Right kidney (tissue), 1 donor: Measurements from ENCODE around the gene MAEA.

Experiments
- DNase-seq: peaks from one replicate; pipeline ENCODE4 v3.0.0-alpha.2; 2016

MAEA gene

DNA sequence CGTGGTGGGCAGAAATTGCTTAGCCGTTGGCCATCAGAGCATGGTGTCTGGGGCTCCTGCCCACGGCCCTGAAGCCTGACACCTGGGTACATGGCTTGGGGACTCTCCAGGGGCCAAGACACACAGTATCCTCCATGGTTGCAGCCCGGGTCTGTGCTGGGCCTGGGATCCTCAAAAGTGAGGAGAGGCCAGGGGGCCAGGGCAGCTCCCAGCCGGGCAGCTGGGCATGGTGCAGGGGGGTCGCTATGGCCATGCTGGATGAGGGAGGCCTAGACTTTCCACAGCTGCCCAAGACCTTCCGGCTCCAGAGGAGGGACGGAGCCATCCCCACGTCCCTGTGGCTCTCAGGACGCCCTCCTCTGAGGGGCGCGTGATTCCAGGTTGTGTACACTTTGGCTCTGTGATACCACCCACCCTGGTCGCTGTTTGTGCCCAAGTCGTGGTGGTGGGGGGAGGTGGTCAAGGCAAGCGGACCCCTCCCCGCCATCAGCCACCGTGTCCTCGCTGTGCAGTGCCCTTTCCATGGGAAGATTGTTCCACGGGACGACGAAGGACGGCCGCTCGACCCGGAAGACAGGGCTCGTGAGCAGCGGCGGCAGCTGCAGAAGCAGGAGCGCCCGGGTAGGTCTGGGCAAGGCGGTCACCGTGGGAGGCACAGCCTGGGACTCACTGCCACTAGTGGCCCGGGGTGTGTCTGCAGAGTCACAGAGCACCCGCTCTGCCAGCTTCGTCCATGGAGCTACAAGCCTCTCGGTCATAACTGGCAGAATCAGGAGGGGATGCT lies 90.9 kb downstream of the MAEA start:
- no peak for DNase-seq

DNA sequence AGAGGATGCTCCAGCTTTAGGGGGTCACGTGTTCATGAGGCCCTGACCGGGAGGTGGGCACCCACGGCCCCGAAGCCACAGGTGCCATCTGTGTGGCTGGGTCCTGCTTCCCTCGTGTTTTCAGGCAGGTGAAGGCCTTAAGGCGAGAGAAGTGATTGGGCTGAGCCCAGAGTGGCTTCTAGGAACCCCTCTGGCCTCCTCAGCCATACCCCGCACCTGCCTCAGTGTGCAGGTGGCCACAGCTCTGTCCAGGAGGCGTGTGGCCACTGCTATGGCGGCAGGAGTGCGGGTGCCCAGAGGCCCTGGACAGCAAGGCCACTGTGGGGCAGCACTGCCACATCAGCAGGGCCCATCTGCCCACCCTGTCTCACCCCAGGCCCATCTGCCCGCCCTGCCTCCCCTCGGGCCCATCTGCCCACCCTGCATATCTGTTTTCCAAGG lies 91.5 kb downstream of the MAEA start:
- no peak for DNase-seq

DNA sequence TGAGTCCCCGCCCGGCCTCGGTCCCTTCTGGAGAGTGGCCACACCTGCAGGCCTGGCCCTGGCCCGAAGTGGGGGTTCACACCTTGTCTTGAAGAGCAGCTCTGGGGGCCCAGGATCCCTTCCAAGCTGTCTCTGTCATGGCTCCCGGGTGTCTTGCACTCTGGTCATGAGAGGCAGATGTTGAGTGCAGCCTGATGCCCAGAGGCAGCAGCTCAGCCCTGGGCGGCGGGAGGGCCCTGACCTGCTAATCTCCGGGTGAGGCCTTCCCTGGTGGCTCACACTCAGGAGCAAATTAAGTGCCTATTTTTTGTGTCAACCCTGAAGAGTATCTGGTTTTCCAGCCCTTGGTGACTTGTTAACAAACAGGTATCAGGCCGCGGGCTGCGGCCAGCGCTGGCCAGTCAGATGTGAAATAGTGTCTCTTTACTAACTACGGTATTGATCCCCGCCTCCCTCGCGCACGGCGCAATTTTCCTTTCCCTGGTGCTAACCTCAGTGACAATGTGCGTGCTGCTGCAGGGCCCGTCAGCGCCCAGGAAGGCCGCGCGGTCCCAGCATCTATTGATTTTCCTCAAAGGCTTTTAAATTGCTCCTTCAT lies 92.4 kb downstream of the MAEA start:
- DNase-seq, result no peak

DNA sequence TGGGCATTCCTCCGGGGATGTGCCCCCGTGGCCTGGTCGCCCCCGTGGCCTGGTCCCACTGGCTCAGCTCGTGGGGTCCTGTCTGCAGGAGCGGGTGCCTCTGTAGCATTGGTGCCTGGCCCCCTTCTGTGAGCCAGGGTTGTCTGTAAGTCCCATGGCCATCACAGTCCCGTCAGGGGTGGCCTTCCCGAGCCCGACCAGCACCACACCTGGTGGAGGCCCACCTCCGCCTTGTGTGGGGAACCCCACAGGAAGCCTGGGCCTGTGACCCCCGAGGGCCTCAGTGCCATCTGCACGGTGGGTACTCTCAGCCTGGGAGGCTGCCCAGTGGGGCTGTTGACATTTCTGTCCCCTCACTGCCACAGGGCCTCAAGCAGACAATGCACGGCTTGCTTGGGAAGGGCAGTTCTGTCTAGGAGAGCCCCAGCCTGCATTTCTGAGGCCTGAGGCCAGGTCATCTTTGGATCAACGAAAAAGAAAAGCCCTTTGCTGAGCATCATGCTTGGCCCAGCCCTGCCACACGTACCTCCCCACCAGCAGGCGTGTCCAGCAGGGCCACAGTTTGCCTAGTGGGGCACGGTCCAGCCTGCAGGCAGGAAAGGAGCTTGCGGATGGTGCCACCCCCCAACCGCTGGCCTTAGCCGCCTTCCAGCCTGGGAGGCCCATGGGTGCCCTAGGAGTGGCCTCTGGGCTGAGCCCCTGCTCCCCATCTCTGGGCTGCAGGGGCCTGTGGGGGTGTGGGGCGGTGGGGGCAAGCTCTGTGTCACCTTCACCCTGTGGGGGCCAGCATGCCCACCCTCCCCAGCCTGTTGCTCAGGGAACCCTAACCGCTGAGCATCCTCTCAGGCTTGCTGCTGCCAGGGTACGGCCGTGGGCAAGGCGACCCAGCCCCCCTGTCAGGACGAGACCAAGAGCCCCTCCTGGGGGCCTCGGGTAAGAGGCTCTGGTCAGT lies 93.4 kb downstream of the MAEA start:
- no peak for DNase-seq

DNA sequence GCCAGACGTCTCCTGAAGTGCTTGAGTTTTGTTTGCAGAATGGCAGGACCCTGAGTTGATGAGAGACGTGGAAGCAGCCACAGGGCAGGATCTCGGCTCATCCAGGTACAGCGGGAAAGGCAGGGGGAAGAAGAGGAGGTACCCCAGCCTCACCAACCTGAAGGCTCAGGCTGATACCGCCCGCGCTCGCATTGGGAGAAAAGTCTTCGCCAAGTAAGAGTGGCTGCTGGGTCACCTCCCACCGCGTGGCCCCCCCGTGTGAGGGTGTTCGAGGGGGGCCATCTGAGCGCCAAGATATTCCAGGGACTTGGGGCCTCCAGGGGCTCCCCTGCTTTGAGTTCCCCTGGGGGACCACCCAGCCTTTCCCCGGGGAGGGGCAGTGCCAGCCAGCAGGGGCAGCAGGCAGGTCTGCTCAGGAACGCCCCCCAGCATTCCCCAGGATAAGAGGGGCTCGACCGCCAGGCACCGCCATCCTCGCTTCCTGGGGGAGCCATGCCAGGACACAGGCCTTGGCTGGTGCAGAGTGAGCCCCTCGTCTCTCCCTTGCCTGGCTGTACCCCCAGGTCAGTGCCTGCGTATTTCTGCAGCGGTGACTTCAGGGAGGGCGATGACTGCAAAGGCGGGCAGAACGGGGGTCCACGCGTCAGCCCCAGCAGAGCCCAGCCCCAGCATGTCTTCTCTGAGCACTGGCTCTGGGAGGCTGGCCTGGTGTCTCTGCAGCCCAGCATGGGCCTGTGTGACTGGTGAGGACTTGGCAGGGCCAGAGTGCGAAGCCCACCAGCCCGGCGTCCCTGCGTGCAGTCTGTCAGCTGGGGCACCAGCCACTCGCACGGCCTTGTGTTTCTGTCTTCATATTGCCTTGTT lies 94.3 kb downstream of the MAEA start:
- no peak for DNase-seq

DNA sequence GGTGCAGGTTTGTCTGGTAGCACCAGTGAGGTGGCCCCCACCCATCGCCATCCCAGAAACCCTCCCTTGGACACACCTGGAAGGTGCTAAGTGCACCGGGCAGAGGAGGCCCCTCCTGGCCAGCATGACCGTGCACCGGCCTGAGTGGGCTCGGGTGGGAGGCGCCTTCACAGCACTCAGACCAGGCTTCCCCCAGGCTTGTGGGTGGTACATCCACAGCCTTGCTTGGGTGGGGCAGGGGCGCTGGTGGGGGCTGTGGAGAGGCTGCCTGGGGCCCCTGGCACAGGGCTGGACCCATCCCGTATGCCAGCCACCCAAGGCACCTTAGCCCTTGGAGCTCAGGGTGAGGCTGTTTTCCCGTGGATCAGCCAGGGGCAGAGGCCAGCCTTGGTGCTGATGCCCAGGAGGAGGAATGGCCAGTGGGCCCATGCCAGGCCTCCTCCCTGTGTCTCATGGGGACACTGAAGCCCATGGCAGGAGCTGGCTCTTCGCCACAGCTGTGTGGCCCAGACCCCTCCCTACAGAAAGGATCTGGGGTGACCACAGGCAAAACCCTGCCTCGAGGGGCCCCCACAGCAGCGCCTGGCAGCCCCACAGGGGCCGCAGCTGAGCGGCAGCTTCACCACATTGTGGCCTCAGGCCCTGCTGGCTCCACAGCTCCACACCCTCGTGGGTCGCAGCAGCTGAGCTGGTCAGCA lies 95.1 kb downstream of the MAEA start:
- no peak for DNase-seq

DNA sequence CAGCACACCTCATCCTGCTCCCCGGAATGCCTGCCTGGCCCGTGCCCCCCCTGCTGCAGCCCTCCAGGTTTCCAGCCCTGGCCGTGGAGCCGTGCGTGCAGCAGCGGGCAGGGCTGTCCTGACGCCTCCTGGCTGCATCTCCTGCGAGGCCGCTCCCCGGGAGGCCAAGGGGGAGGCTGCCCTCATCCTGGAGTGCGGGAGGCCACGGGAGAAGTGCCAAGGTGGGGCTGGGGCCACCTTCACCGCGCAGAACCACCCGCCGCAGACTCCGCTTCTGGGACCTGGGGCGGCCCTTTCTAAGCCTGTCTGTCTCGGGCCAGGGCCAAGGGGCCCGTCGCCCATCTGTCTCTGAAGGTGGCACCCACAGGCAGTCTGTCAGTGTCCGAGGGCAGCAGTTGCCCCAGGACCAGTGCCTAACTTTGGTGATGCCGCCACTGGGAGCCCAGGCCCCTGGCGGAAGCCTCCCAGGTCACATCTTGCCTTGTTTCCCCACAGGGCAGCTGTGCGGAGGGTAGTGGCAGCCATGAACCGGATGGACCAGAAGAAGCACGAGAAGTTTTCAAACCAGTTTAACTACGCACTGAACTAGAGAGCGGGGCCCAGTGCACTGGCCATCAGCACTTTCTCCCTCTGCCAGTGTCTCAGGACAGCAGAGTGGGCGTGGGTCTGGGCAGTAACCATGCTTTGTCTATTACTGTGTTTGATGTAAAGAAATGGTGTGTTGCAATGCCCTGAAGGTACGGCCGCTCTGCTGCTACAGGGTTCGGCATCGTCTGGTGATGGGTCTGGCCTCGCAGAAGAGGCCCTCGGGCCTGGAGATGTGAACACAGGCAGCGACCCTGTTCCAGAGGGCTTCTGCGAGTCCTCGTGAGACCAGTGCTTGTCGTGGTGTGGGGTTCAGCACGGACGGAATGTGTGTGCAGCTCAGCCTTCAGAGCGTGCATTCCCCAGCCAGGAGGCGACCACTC lies 96.0 kb downstream of the MAEA start:
- DNase-seq, result no peak
